HG03066 (cell line): ENCODE results near the gene GET4.

Source experiments
- ATAC-seq: cut with Tn5 transposase; IDR thresholded peaks from one replicate; pipeline ENCODE4 v1.9.1; 2021; ENCODE audit warnings: low read depth; ENCODE audit not compliant: unreplicated experiment

Gene GET4

GRCh38 chr7:924541-925231 is 48.3 kb downstream of the GET4 start:
- ATAC-seq, result peak; percentile 55

GRCh38 chr7:925601-926000 is 49.2 kb downstream of the GET4 start:
- ATAC-seq, result no peak

GRCh38 chr7:926061-927030 is 50.0 kb downstream of the GET4 start:
- ATAC-seq, result no peak

- ATAC-seq, result no peak
Measured at GRCh38 chr7:927031-927671, 50.8 kb downstream of the GET4 start.

- no peak for ATAC-seq
Measured at GRCh38 chr7:929311-929711, 53.0 kb downstream of the GET4 start.

- no peak for ATAC-seq
Measured at GRCh38 chr7:930975-931758, 54.8 kb downstream of the GET4 start.

- ATAC-seq, result no peak
Measured at GRCh38 chr7:931871-932650, 55.7 kb downstream of the GET4 start.

GRCh38 chr7:932651-932975 is 56.3 kb downstream of the GET4 start:
- no peak for ATAC-seq

- ATAC-seq, result no peak
Measured at GRCh38 chr7:934469-935163, 58.3 kb downstream of the GET4 start.

GRCh38 chr7:935164-935873 is 59.0 kb downstream of the GET4 start:
- ATAC-seq, result no peak

- ATAC-seq, result no peak
Measured at GRCh38 chr7:935874-936385, 59.6 kb downstream of the GET4 start.

- peak; percentile 80 for ATAC-seq
Measured at GRCh38 chr7:936386-937054, 60.2 kb downstream of the GET4 start.

GRCh38 chr7:937856-938484 is 61.6 kb downstream of the GET4 start:
- no peak for ATAC-seq

- no peak for ATAC-seq
Measured at GRCh38 chr7:938546-939185, 62.3 kb downstream of the GET4 start.

GRCh38 chr7:939843-940242 is 63.5 kb downstream of the GET4 start:
- ATAC-seq, result no peak

GRCh38 chr7:940599-941408 is 64.5 kb downstream of the GET4 start:
- no peak for ATAC-seq
